GM18520 (cell line): ENCODE data around the gene MRTFB.

Source experiments
- ATAC-seq: cut with Tn5 transposase; IDR thresholded peaks from one replicate; pipeline ENCODE4 v1.9.1; 2021; ENCODE audit not compliant: unreplicated experiment

Gene MRTFB

DNA sequence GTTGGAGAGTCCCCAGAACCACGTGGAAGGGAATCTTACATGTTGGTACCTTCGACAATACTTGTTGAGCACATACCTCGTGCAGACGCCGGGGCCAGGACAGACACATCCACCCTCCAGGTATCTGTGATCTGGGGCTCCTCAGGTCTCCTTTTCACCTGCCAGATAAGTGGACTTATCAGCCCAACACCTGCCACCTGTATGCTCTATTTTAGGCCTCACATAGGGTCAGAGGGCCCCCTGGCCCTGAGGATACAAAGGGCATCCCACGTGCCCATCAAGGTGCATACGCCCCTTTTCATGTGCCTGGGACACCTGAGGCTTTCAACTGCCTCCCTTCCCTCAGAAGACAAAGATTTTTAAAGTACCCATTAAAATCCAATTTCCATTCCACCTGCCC is 212.7 kb downstream of the MRTFB start:
- no peak for ATAC-seq

DNA sequence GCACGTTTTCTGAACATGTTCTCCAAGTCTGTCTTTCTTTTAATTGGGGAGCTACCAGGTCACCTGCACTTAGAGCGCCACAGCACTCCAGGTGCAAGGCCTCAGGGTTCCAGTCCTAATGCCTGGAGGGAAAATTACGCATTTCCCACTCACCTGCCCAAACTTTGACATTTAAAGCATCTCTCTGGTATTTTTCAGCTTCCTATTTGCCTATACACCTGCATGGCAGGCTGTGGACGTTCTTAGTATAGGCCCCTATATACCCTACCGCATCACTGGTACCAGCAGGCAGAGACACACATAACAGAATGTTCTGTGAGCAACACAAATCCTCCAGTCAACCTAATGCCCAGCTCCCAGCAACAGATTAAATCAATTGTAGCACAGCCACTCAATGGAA is 213.3 kb downstream of the MRTFB start:
- no peak for ATAC-seq

- no peak for ATAC-seq
Measured at GRCh38 chr16:14284930-14285512, 213.9 kb downstream of the MRTFB start.

- peak; percentile 79 for ATAC-seq
Measured at GRCh38 chr16:14285513-14286367, 214.6 kb downstream of the MRTFB start.

GRCh38 chr16:14286368-14287230 is 215.5 kb downstream of the MRTFB start:
- ATAC-seq: peak; percentile 15

DNA sequence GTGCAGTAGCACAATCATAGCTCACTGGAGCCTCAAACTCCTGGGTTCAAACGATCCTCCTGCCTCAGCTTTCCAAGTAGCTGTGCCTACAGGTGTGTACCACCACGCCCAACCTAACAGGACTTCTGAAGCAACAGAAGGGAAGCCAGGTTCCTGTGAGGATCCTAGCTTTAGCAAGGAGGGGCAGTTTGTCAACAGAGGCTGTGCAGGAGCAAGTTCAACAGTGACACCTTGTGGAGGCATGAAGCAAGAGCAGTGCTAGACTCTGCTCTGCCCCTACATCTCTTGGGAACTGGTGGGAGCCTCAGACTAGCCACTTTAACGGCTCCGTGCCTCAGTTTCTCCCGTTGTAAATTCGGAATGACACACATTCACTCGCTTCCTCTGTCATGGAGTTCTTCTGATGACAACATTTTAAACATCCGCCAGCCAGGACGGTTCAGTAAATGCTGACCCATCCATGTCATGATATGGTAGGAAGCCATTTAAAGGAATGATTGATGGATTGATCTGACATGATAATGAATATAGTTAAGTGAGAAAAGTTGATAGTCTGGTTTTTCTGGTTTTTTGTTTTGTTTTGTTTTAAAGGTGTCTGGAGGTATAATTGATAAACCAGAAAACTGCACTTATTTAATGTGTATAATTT is 218.7 kb downstream of the MRTFB start:
- ATAC-seq: no peak

- no peak for ATAC-seq
Measured at GRCh38 chr16:14291286-14291685, 220.2 kb downstream of the MRTFB start.

GRCh38 chr16:14292051-14292825 is 221.1 kb downstream of the MRTFB start:
- no peak for ATAC-seq

- ATAC-seq: no peak
Measured at GRCh38 chr16:14296663-14297062, 225.5 kb downstream of the MRTFB start.

DNA sequence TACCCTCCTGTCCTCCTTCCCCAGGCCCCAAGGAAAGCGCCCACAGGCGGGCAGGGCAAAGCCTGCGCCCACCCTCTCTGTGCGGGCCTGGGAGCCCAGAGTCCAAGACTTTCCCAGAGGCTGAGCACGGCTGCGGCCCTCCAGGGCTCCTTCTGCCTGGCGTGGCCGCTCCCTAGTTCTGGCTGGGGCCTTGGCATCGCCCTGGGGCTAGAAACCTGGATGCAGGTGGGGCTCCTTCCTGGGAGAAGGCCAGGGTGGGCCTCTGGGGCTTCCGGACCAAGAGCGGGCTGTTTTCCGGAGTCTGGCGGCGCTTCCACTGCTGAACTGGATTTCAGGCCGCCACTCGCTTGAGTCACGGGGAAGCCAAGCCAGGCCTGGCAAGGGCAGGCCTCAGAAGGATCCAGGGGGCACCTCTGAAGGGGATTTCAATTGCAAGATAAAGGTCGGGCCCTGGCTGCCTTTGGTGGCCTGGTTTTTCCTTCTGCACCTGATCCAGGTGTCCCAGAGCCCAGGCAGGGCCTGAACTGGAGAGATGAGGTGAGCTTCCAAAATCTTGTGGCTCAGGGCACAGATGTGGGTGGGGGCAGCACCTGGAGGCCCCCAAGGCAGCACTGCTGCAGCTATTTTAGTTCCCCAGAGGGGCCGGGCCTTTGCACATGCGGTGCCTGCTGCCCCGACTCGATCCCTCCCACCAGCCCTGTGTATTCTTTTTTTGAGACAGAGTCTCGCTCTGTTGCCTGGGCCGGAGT is 227.4 kb downstream of the MRTFB start:
- no peak for ATAC-seq

GRCh38 chr16:14300705-14301168 is 229.6 kb downstream of the MRTFB start:
- peak; percentile 29 for ATAC-seq

- ATAC-seq: no peak
Measured at GRCh38 chr16:14301169-14302030, 230.3 kb downstream of the MRTFB start.

DNA sequence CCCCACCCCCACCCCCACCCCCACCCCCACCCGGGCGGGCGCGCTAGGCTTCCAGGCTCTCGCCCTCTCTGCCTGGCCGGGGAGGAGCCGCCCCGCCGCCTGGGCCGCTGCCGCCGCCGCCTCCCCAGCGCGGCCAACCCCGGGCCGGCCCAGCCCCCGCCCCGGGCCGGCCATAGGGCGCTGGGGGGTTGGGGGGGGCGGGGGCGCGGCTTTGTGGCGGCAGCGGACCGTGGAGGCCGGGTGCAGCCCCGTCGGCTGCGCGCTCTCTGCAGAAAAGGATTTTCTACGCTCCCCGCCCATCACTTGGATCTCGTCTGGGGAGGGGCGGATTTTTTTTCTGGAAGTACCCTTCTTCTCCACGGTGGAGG is 230.9 kb downstream of the MRTFB start:
- ATAC-seq: no peak

DNA sequence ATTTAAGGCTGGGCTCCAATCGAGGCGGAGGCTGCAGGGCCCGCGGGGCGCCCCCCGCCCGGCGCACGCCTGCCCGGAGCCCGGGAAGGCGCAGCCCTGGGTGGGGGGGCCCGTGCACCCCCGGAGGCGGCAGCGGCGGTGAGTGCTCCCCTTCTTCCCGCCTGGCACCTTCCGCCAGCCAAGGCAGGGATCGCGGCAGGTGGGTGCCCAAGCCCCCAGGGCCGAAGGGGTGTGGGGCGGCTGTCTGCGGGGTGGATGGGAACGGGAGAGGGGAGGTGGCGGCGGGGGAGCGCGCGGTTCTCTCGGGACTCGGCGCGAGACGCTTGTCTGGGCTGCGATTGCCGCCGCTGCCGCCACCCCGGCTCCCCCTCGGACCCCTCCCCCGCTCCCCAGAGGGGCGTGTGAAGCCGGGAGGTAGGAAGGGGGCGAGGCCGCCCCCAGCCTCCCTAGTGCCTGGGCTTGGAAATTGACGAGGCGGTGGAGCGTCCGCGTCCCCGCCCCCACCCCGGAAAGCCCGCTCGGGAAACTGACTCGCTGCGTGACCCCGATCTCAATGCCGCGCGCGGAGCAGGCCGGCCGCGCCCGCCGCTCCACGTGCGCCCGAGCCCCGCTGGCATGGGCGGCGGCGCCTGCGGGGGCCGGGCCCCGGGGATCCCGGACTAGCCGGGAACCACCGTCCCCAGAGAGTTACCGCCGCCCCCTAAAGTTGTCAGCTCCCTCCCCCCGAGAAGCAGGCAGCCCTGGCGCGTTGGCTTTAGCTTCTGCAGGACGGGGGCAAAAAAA is 231.5 kb downstream of the MRTFB start:
- no peak for ATAC-seq

GRCh38 chr16:14303182-14303618 is 232.1 kb downstream of the MRTFB start:
- ATAC-seq: no peak

- no peak for ATAC-seq
Measured at GRCh38 chr16:14303639-14304394, 232.7 kb downstream of the MRTFB start.

- no peak for ATAC-seq
Measured at GRCh38 chr16:14304891-14305460, 233.9 kb downstream of the MRTFB start.
